Stimulated activated CD4-positive, alpha-beta T cell treated with anti-CD3 and anti-CD28 coated beads, Interleukin-2, amount 100 ng/mL, for 4 hours (primary cell): Measurements from ENCODE around the gene TBC1D22B.
"Not testable (repeated sequence)": the region's sequence is repeated elsewhere in the genome, so short reads cannot be mapped to it uniquely, and the experiment has no call there.

Experiments used
- DNase-seq: peaks from one replicate; pipeline ENCODE4 v3.0.0-alpha.2; 2020; ENCODE audit warnings: low read depth

TBC1D22B gene

GRCh38 chr6:37303891-37304503 lies 46.4 kb downstream of the TBC1D22B start:
- no peak for DNase-seq

- no peak for DNase-seq
Measured at GRCh38 chr6:37304766-37305165, 47.2 kb downstream of the TBC1D22B start.

DNA sequence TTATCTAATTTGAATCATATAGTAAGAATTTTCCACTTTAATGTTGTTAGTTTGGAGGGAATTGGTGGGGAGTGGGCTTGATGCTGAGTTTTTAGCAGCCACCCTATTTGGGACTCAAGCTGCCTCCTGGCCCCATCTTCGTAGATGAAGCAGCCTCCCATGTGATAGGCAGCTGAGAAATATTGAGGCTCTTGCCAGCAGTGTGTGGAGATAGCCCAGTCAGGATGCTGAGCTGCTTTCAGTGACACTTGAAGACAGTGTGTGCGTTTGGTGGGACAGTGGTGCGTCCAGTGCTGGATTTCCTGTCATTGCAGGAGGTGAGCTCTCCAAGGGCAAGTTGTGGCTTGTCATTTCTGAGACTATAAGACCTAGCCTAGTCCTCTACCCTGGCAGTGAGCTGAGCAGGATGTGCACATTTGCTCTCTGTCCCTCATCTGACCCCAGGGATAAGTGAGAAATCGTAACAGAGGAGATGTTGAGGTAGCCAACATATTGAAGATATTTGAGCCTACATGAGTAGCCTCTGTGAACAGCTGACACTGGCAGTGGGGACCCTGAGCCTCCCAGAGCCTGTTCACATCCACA lies 48.4 kb downstream of the TBC1D22B start:
- DNase-seq = no peak

GRCh38 chr6:37306624-37307222 lies 49.2 kb downstream of the TBC1D22B start:
- no peak for DNase-seq

- not testable (repeated sequence) for DNase-seq
Measured at GRCh38 chr6:37307484-37307883, 49.9 kb downstream of the TBC1D22B start.

DNA sequence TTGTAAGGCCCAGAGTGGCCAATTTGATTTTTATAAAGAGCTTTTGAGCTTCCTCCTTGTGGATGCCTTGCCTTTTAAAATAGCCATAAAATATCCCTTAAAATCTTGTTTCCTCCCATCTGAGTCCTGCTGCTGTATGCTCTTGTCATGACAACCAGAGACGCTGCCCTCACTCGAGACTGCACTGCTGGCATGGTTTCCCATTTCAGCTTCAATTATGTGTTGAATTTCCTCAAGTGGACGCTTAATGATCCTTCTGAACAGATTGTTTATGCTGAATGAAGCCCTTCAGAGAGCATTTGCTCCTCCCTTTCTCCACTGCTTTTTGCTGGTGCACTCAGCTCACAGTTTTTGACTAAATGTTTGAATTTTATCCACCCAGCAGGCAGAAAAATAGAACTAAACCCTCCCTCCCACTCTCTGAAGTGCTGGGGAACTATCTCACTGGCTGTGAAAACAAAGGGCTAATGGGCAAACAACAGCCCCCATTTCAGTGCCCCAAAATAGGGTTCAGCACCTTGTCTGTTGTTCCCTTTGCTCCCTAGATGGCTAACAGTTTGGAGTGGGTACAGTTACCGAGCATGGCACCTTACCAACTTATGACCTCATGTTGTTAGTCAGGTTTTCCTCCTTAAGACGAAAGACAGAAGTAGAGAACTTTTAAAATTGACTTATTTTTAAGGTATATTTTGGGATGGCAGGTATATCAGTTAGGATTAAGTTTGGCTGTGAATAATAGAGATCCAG lies 50.7 kb downstream of the TBC1D22B start:
- DNase-seq = no peak

- no peak for DNase-seq
Measured at GRCh38 chr6:37309046-37309445, 51.5 kb downstream of the TBC1D22B start.

DNA sequence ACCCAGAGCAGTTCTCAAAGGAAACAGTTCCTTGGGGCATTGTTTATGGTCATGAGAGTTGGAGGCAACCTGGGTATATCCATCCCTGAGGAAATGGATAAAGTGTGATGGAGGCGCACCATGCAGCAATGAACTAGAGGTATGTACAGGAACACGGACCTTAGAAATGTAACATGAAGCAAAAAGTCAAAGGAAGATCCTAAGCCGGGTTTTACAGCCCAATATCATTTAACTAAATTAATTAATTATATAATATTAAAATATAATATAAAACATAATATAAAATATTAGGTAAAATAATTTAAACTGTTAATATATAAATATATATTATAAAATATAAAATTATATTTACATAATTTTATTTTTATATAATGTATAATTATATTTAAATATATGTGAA lies 52.1 kb downstream of the TBC1D22B start:
- no peak for DNase-seq

GRCh38 chr6:37310966-37311365 lies 53.4 kb downstream of the TBC1D22B start:
- no peak for DNase-seq

GRCh38 chr6:37311741-37312473 lies 54.3 kb downstream of the TBC1D22B start:
- DNase-seq = no peak

DNA sequence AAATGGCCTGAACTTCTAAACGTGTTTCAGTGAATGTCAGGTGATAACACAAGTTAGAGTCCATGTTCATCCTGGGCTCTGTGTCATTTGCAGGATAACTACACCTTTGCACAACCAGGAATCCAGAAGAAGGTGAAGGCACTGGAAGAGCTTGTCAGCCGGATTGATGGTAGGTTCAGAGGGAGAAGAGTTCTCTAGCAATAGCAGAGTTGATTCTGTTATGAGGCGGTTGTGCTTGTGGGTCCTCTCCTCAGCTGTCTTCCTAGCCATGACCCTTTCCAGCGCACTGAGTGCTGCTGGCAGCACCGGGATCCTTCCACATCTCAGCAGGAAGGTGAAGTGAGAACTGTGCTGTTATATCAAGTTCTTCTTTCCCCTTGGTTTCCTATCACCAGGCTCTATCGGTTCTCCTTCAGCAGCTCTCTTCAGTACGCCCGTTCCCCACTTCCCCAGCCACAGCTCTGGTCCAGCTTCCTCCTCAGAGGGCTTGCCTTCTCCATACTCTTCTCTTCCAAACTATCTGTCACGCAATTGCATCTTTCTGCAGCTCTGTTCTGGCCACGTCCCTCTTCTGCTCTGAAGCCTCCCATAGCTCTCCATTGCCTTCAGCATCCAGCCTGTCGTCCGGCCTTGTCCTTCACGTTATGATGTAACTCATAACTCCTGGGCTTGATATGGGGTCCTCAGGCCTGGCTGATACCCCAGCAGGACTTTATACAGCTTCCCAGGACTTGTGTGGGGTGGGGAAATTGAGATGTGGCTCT lies 56.3 kb downstream of the TBC1D22B start:
- no peak for DNase-seq

- peak; percentile 14 for DNase-seq
Measured at GRCh38 chr6:37314487-37315156, 57.0 kb downstream of the TBC1D22B start.

DNA sequence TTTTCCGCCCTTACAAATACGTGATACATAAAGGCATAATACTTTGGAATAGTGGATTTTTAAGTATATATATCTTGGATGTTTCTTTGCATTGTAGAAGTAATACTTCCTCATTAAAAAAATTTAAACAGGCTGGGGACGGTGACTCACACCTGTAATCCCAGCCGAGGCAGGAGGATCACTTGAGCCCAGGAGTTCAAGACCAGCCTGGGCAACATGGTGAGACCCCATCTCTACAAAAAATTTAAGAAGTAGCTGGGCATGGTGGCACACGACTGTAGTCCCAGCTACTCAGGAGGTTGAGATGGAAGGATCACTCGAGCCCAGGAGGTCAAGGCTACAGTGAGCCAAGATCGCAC lies 57.6 kb downstream of the TBC1D22B start:
- DNase-seq = no peak

DNA sequence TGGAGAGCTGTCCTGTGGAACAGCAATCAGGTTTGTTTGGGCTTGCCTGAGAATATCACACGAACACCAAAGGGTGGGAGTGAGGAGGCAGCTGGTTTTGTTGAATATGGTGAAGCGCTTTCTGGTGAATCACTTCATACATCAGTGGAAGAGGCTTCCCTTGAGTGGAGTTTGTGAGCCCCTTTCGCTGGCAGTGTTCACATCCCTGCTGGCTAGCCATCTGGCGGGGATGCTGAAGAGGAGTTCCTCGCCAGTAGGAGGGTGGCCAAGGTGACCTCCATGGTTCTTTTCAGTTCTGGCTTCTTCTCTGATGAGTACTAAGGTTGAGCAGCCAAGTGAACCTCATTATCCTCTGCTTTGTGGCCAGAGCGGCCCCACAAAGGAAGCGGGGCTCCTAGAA lies 58.5 kb downstream of the TBC1D22B start:
- DNase-seq = no peak

- no peak for DNase-seq
Measured at GRCh38 chr6:37317312-37318038, 59.9 kb downstream of the TBC1D22B start.

GRCh38 chr6:37319156-37319555 lies 61.6 kb downstream of the TBC1D22B start:
- DNase-seq = no peak

DNA sequence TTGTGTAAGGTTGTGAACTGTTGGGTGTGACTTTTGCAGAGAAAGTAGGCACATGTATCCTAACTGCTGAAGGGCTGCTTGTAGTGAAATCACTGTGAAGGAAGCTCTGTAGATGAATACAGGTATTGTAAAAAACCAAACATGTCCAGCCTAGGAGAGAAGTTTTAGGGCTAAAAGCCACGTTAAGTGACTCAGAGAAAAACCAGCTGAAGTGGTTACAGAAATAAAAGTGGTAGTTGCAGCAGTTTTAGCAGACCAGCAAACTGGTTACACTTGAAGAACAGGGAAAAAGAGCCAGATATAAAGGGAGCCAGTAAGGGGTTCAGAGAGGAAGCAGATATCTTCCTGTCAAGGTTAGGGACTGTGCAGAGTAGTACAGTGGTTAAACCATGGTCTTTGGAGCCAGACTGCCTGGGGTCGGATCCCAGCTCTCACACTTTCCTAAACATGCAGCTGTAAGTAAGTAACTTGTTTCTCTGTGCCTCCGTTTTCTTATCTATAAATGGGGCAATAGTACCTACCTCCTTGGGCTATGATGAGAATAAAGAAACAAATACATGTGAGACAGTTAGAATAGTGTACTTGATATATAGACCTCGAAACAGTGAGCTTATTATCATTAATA lies 62.4 kb downstream of the TBC1D22B start:
- no peak for DNase-seq

DNA sequence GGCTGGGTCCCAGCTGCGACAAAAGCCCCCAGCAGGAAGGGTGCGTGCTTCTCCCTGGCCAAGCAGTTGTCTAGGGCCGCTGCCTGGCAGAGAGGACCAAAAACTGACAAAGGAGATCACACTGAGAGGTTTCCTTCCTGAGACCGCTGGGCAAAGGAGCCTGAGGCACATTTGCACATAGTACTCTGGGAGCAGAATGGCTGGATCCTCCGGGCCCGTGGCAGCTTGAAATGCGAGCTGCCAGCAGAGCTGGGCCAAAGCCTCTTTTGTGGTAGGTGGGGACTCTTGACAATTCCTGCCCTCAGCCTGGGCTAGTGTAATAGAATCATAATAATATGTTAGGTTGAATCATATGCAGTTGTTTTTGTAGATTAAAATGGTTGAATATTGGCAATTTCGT lies 63.1 kb downstream of the TBC1D22B start:
- no peak for DNase-seq

DNA sequence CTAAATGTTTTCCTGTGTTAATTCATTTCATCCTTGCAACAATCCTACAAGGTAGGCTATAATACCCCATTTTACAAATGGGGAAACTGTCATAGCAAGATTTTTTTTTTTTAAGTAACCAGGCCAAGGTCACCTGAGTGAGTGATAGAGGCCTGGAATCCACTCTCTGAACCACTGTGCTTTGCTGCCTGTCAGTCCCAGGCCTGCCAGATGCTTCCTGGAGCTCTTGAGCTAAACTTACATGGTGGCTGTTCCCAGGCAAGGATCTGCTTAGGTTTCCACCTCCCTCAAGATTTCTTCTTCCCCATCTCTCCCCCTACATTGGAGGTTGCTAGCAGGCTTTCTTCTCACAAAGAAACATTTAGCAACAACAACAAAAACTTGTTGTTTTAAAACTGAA lies 63.5 kb downstream of the TBC1D22B start:
- DNase-seq = no peak
